Activated CD4-positive, alpha-beta T cell treated with anti-CD3 and anti-CD28 coated beads, Interleukin-2, amount 10 ng/mL, durations not matched to agents 7 days and 5 days (primary cell): ENCODE measurements around the gene GDPD5. TPM values are rescaled to one million over a fixed set of nuclear protein-coding genes. Genes with fewer than 3 reads are reported as not detected.
A peak's percentile ranks its signal among the peaks of the same experiment; 100 is the strongest.

Experiments used
- CTCF ChIA-PET: fragments of 350-600 bp; sonication (Branson Sonifier 250); formaldehyde crosslinking; loops from one replicate; lab custom pipeline; 2021; ENCODE audit warnings: antibody characterized with exemption; lab: Charles Lee
- POLR2A ChIA-PET: fragments of 350-600 bp; sonication (Branson Sonifier 250); formaldehyde crosslinking; loops from one replicate; lab custom pipeline; 2021; ENCODE audit warnings: antibody characterized with exemption; lab: Charles Lee
- DNase-seq: peaks from one replicate; pipeline ENCODE4 v3.0.0-alpha.2; 2020
- H3K27ac Mint-ChIP-seq: one replicate; pipeline ENCODE4 v1.8.0; 2021; ENCODE audit warnings: mild to moderate bottlenecking, moderate library complexity, mixed read lengths
- H3K27me3 Mint-ChIP-seq: one replicate; pipeline ENCODE4 v1.8.0; 2021; ENCODE audit warnings: mixed read lengths
- H3K36me3 Mint-ChIP-seq: one replicate; pipeline ENCODE4 v1.8.0; 2021; ENCODE audit warnings: low read depth, mixed read lengths
- H3K4me1 Mint-ChIP-seq: one replicate; pipeline ENCODE4 v1.8.0; 2021; ENCODE audit warnings: mixed read lengths
- H3K4me3 Mint-ChIP-seq: one replicate; pipeline ENCODE4 v1.8.0; 2021; ENCODE audit warnings: mild to moderate bottlenecking, moderate library complexity, mixed read lengths
- H3K9me3 Mint-ChIP-seq: one replicate; pipeline ENCODE4 v1.8.0; 2021; ENCODE audit warnings: mixed read lengths
- total RNA-seq, 2 experiments: library from RNA; stranded (reverse); gene quantifications; one replicate each; pipeline ENCODE4 v1.2.3, GENCODE V29; 2021

GDPD5 gene
- total RNA-seq, 2 experiments from 2014 or later: 55.8 to 62.3 TPM

DNA sequence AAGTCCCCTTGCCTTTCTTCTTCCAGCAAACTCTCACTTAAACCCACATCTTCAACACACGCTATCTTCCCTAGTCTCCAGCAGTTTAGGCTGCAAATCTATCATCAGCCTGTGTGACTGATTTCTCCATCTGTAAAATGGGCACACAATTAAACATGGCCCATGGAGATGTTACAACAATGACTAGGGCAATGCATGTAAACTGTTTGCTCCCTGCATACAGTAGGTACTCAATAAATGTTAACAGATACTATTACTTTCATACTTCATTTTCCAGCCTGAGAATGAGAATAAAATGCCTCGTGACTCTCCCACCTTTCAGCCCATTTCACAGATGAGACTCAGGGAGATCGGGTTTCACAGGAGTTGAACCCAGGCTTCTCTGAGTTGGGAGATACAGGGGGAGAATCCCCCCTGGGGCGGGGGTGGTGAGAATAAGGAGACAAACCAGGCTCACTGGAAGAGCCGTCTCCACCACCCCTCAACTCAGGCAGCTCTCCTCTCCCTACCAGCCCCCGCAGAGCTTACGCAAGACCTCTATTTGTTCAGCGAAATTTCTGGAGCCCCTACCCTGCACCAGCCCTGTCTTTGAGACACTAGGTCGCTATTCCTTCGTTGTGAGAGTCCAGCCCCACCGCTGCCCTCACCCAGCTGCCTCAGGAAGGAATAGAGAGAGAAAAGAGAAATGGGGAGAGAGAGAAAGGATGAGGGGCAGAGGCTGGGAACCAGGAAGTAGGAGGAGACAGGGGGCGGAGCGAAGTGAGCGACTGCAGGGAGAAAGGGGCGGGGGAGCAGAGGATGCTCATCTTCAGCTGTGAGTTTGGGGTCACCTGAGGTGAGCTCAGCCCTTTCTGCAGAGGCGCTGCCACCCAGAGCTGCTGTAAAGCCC is 50.6 kb downstream of the GDPD5 start:
- POLR2A ChIA-PET: interaction anchor here (0.5 to 0.9 kb wide), 3 partner anchors 51 to 75 kb away, joined by 3 read pairs; partner anchors contain the start of gene GDPD5
- CTCF ChIA-PET: interaction anchor here (0.6 to 1.6 kb wide), 6 partner anchors 9 to 232 kb away, joined by 3 to 5 read pairs (median 3); no protein-coding TSS in a partner anchor
- Mint-ChIP-seq H3K27me3 (no peaks in the 10 kb centered on the region), H3K36me3 (peaks cover 4% of the 10 kb centered on the region), H3K4me3 (peak overlapping the region; percentile 24), H3K9me3 (no peaks in the 10 kb centered on the region), H3K4me1 (peaks cover 26% of the 10 kb centered on the region), H3K27ac (peak overlapping the region; percentile 92)
- peak; percentile 82 for DNase-seq

DNA sequence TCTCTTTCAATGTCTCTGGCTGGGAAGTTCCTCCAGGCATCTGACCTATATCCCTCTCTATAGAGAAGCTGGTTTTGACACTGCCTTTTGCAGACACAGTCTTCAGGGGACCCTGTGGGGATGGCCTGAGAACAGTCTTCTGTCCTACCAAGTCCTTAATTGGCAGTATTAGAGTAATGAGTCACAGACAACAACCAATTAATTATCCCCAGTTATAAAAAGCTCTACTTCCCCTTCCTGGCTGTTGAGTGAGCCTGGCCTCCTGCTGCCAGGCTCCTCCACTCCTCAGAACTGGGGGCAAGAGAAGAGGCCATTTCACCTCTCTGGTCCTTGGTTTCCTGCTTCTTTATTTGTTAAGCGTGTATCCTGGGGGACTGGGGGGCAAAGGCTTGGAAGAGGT is 51.5 kb downstream of the GDPD5 start:
- CTCF ChIA-PET: no interaction called here
- Mint-ChIP-seq H3K27ac (peak overlapping the region; percentile 65), H3K4me1 (peaks cover 26% of the 10 kb centered on the region), H3K9me3 (no peaks in the 10 kb centered on the region), H3K36me3 (peaks cover 4% of the 10 kb centered on the region), H3K4me3 (no peak overlapping the region), H3K27me3 (no peaks in the 10 kb centered on the region)
- POLR2A ChIA-PET: interaction anchor here (0.6 kb wide), 1 partner anchor 74 kb away, joined by 3 read pairs; no protein-coding TSS in a partner anchor
- DNase-seq: no peak

DNA sequence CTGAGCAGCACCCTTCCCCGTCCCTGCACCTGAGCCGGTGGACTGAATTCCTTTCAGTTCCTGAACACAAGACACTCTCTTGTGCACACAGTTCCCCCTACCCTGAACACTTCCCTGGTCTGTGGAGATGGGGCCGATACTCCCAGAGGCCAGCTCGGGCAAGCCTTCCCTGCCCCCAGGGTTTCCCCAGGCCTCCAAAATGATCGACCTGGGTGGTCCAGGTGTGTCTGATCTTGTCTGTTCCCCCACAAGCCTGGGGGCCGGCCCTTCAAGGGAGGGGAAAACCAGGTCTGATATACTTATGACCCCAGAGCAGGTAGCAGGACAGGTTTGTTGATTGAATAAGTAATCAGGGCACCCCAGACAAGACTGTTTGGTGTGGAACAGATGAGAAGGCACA is 52.1 kb downstream of the GDPD5 start:
- DNase-seq: no peak
- ChIA-PET CTCF (interaction anchor here (1.1 kb wide), 1 partner anchor 18 kb away, joined by 3 read pairs; no protein-coding TSS in a partner anchor), POLR2A (no interaction called here)
- H3K27ac Mint-ChIP-seq: peak overlapping the region; percentile 65
- no peaks in the 10 kb centered on the region for H3K27me3 Mint-ChIP-seq
- H3K4me3 Mint-ChIP-seq: no peak overlapping the region
- peaks cover 4% of the 10 kb centered on the region for H3K36me3 Mint-ChIP-seq
- peaks cover 26% of the 10 kb centered on the region for H3K4me1 Mint-ChIP-seq
- no peaks in the 10 kb centered on the region for H3K9me3 Mint-ChIP-seq

DNA sequence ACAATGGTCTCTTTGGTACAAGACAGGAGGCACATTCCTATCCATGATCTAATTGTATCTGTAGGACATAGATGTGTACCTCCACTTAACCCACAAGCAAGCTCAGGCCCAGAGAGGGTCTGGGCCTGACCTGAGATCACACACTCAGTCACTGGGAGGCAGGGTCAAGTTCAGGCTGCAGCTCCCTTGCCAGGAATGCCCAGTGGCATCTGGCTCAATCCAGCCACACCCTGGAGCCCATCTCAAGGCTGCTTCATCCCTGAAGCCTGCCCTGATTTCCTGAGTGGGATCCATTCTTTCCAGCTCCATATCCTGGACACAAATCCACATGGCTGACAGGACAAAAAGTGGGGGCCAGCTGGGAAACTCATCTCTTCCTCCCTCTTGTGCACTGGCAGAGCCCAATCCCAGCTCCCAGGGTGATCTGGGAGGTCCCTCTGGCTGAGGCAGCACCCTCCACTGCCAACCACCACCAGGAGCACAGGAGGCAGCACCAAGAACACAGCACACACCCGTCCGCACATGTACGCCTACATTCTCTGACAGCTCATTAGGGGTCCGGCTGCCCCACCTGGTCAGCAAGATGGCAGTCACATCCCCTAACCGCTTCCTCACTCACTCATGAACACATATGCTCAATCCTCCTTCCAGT is 53.5 kb downstream of the GDPD5 start:
- no peaks in the 10 kb centered on the region for H3K9me3 Mint-ChIP-seq
- H3K4me3 Mint-ChIP-seq: no peak overlapping the region
- CTCF ChIA-PET: interaction anchor here (1.1 to 1.4 kb wide), 3 partner anchors 19 to 53 kb away, joined by 3 to 4 read pairs (median 3); partner anchors contain the start of gene GDPD5
- no peaks in the 10 kb centered on the region for H3K27me3 Mint-ChIP-seq
- peaks cover 2% of the 10 kb centered on the region for H3K36me3 Mint-ChIP-seq
- no peak overlapping the region for H3K27ac Mint-ChIP-seq
- H3K4me1 Mint-ChIP-seq: peaks cover 23% of the 10 kb centered on the region
- POLR2A ChIA-PET: no interaction called here
- DNase-seq: no peak

DNA sequence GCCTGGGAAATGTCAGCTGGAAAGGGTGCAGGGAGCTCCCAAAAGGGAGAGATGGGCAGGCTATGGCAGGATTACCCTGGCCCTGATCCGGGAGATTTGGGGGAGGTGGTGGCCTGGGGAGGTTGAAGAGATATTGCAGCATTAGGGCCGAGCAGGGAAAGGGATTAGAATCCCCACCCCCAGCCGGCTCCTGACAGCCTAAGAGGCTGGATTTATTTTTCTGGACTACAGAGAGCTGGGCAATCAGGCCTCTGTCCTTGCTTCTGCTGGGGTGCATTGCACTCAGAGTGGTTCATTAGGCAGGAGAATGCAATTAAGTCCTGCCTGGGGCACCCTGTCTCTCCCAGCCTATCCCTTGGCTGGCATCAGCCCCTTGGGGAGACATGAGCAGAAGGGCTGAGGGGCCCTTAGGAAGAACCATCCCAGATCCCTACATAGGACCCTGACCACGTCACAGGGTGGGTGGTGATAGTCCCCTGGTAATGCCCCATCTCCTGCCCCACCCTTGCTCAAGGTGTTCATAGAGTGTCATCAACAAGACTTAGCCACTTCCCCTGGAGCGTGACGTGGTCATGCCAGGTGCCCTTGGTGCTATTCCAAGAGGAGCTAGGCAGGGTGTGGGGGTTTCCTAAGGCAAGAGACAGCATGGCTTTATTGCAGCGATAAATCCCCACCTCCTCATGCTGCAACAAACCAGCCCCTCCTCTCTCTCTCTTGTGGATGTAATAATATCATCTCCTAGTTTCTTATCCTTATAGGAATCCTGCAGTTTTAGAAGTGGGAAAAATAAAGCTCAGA is 54.4 kb downstream of the GDPD5 start:
- no peak overlapping the region for H3K27ac Mint-ChIP-seq
- no peaks in the 10 kb centered on the region for H3K9me3 Mint-ChIP-seq
- POLR2A ChIA-PET: no interaction called here
- no peak overlapping the region for H3K4me3 Mint-ChIP-seq
- peaks cover 2% of the 10 kb centered on the region for H3K36me3 Mint-ChIP-seq
- peaks cover 22% of the 10 kb centered on the region for H3K4me1 Mint-ChIP-seq
- CTCF ChIA-PET: interaction anchor here (0.8 to 1.4 kb wide), 4 partner anchors 26 to 54 kb away, joined by 3 to 4 read pairs (median 3); partner anchors contain the start of gene GDPD5
- H3K27me3 Mint-ChIP-seq: no peaks in the 10 kb centered on the region
- no peak for DNase-seq

DNA sequence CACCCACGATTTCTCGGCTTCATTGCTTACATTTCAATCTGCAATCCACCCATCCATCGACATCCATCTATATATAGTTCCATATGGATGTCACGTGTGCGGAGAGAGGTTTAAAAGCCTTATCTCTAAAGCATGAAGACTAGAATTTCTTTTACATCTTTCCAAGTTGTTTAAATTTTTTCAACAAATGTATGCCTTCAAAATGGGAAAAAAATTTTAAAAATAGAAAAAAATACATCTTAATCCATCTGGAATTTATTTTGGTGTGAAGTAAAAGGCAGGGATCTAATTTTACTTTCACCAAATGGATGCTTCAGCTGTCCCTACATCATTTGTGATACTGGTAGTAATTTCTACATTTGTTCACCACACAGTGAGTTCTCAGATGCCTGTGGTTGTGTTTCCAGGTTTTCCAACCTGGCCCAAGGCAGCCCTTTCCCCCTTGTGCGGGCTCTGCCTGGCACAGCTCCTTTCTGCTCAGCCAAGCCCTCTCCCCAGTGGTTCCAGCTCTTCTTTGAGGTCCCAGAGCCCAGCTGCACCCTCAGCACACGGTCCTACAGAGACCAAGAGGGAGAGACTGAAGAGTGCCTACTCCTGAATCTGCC is 55.2 kb downstream of the GDPD5 start:
- no peaks in the 10 kb centered on the region for H3K27me3 Mint-ChIP-seq
- ChIA-PET CTCF (interaction anchor here (0.5 to 1.4 kb wide), 4 partner anchors 19 to 1014 kb away, joined by 3 read pairs; partner anchors contain the start of gene GDPD5), POLR2A (no interaction called here)
- H3K4me1 Mint-ChIP-seq: peaks cover 15% of the 10 kb centered on the region
- no peaks in the 10 kb centered on the region for H3K9me3 Mint-ChIP-seq
- H3K4me3 Mint-ChIP-seq: no peak overlapping the region
- no peak overlapping the region for H3K27ac Mint-ChIP-seq
- H3K36me3 Mint-ChIP-seq: peaks cover 2% of the 10 kb centered on the region
- no peak for DNase-seq

DNA sequence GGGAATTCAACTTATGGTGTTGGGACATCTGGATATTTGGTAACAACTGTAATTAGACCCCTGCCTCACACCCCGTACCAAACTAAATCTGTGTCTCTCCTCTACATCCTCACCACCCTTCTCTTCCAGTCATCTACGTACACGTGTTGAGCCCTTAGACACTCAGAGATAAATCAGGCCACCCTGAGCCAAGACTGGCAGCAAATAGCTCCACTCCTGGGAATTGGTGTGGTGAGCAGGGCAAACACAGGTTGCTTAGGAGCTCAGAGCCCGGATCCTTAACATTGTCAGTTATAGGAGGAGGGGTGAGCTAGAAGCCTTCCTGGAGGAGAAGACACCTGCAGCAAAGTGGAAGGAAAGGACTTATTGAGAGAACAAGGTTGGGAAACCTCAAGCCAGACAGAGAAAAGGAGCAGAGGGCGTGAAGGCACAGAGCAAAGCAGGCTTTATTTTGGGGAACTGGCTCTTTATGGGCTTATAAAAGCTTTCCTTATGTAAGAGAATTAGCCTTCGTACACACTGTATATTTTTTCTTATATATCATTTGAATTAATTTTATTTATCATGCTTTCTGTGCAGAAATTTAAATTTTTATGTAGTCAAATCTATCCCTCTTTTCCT is 55.8 kb downstream of the GDPD5 start:
- DNase-seq: no peak
- Mint-ChIP-seq H3K9me3 (no peaks in the 10 kb centered on the region), H3K4me1 (peaks cover 8% of the 10 kb centered on the region), H3K4me3 (no peak overlapping the region), H3K27me3 (no peaks in the 10 kb centered on the region), H3K36me3 (no peaks in the 10 kb centered on the region), H3K27ac (no peak overlapping the region)
- ChIA-PET POLR2A (no interaction called here), CTCF (interaction anchor here (1.4 kb wide), 1 partner anchor 19 kb away, joined by 3 read pairs; no protein-coding TSS in a partner anchor)

DNA sequence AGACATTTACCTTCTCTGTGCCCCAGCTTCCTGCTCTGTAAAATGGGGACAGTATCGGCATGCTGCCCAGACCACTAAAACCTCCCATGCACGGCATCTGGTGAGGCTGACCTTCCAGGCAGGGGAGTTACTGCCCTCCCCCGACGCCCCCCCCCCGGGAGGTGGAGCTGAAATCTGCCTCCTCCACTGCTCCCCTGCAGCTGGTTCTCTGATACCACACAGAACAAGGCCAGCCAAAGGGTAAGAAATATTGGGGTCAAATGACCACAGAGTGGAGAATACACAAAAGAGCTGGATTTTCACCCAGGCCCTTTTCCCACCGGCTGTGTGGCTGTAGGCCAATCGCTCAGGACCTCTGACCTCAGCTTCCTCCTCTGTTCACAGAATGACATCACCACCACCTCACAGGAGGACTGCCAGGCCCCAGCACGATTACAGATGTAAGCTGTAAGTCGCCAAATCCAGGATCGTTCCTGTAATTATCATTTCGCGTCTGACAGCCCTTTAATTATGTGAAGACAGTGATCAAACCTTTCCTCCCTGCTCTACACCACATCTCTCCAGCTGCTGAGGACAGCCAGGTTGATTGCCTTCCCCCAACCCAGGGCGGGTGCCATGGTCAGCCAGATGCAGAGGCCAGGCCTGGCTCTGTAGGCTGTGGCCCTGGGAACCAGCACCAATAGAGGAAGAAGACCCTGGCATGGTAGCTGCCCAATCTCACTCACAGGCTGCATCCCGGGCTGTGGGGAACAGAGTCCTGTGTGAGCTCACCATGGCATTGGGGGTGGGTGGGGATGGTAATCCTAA is 57.0 kb downstream of the GDPD5 start:
- H3K4me3 Mint-ChIP-seq: no peak overlapping the region
- no peaks in the 10 kb centered on the region for H3K27me3 Mint-ChIP-seq
- H3K27ac Mint-ChIP-seq: no peak overlapping the region
- ChIA-PET CTCF (interaction anchor here (1.0 to 3.2 kb wide), 4 partner anchors 8 to 64 kb away, joined by 3 to 11 read pairs (median 4); no protein-coding TSS in a partner anchor), POLR2A (no interaction called here)
- H3K4me1 Mint-ChIP-seq: no peaks in the 10 kb centered on the region
- no peaks in the 10 kb centered on the region for H3K9me3 Mint-ChIP-seq
- no peaks in the 10 kb centered on the region for H3K36me3 Mint-ChIP-seq
- DNase-seq: no peak

DNA sequence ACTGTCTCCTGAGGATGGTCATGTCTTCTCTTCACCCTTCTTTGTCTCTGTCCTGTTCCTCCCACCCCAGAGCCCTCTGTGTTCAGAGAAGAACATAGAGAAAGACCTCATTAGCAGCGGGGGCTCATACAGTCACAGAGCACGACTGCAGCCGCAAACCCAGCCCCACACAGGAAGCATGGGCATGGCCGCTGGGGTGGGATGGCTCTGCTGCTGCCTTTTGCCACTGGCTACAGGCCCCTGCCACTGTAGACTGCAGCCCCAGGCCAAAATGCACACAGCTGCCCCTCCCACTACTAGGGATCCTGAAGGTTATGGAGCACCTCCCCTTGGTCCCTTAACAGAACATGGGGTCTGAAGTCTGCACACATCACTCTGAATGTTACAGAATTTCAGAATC is 57.9 kb downstream of the GDPD5 start:
- no peaks in the 10 kb centered on the region for H3K27me3 Mint-ChIP-seq
- H3K27ac Mint-ChIP-seq: no peak overlapping the region
- H3K4me1 Mint-ChIP-seq: no peaks in the 10 kb centered on the region
- ChIA-PET POLR2A (no interaction called here), CTCF (interaction anchor here (1.5 to 3.2 kb wide), 3 partner anchors 12 to 64 kb away, joined by 3 to 11 read pairs (median 3); no protein-coding TSS in a partner anchor)
- H3K4me3 Mint-ChIP-seq: no peak overlapping the region
- no peaks in the 10 kb centered on the region for H3K36me3 Mint-ChIP-seq
- no peaks in the 10 kb centered on the region for H3K9me3 Mint-ChIP-seq
- DNase-seq: no peak

DNA sequence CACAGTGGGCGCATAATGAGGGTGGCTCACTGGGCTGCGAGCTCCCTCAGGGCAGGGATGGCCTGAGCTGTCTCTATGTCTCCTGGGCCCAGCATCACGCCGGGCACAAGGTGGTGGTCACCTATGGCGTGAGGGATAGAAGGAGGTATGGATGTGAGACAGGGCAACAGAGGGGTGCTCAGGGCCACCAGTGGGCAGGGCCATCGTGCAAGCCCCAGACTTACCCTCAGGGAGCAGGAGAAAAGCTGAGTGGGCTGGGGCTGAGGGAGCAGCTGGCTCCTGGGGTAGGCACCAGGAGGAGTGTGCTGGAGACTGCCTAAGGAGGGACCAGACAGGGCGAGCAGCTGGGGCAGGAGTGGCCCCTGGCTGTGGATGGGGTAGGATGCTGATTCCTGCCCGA is 58.4 kb downstream of the GDPD5 start:
- Mint-ChIP-seq H3K4me1 (no peaks in the 10 kb centered on the region), H3K27ac (no peak overlapping the region), H3K27me3 (no peaks in the 10 kb centered on the region), H3K9me3 (no peaks in the 10 kb centered on the region), H3K4me3 (no peak overlapping the region), H3K36me3 (no peaks in the 10 kb centered on the region)
- POLR2A ChIA-PET: no interaction called here
- CTCF ChIA-PET: interaction anchor here (0.6 to 3.2 kb wide), 4 partner anchors 12 to 71 kb away, joined by 3 to 11 read pairs (median 3); no protein-coding TSS in a partner anchor
- DNase-seq: no peak
